Muscle layer of colon (tissue), 2 donors: ENCODE data around the gene KCNN3.

Experiments
- H3K27ac ChIP-seq: one replicate; pipeline ENCODE4 v1.7.0; 2013; ENCODE audit warnings: low read depth, mild to moderate bottlenecking, low read length, moderate library complexity
- H3K27me3 ChIP-seq, 2 donors: one replicate each; pipeline ENCODE4 v1.7.0; 2013; ENCODE audit warnings: low read length in 2 of 2, mild to moderate bottlenecking in 2 of 2; ENCODE audit not compliant: insufficient read depth in 2 of 2, control insufficient read depth in 1 of 2
- H3K36me3 ChIP-seq: one replicate; pipeline ENCODE4 v1.7.0; 2013; ENCODE audit warnings: mild to moderate bottlenecking, low read length; ENCODE audit not compliant: insufficient read depth
- H3K4me1 ChIP-seq: one replicate; pipeline ENCODE4 v1.7.0; 2013; ENCODE audit warnings: mild to moderate bottlenecking, low read length; ENCODE audit not compliant: insufficient read depth
- H3K4me3 ChIP-seq, 2 donors: one replicate each; pipeline ENCODE4 v1.7.0; 2013; ENCODE audit warnings: low read length in 2 of 2, low read depth in 1 of 2, mild to moderate bottlenecking in 1 of 2, moderate library complexity in 1 of 2
- H3K9ac ChIP-seq: one replicate; pipeline ENCODE4 v1.7.0; 2013; ENCODE audit warnings: low read length
- H3K9me3 ChIP-seq: one replicate; pipeline ENCODE4 v1.7.0; 2013; ENCODE audit warnings: mild to moderate bottlenecking, low read length
- donor health status: abdominal sarcoma.
- donor health status: Adenocarcinoma of cecum.

Gene KCNN3

GRCh38 chr1:154663471-154664060 is 206.5 kb downstream of the KCNN3 start:
- no peaks in the 10 kb centered on the region for H3K4me1 ChIP-seq
- no peak overlapping the region for H3K9ac ChIP-seq
- H3K36me3 ChIP-seq = no peaks in the 10 kb centered on the region
- no peak overlapping the region for H3K4me3 ChIP-seq
- no peak overlapping the region for H3K27ac ChIP-seq
- no peaks in the 10 kb centered on the region for H3K27me3 ChIP-seq
- no peaks in the 10 kb centered on the region for H3K9me3 ChIP-seq

GRCh38 chr1:154661110-154661509 is 209.0 kb downstream of the KCNN3 start:
- no peak overlapping the region for H3K9ac ChIP-seq
- H3K4me3 ChIP-seq = no peak overlapping the region
- no peaks in the 10 kb centered on the region for H3K27me3 ChIP-seq
- H3K9me3 ChIP-seq = no peaks in the 10 kb centered on the region
- H3K36me3 ChIP-seq = no peaks in the 10 kb centered on the region
- H3K27ac ChIP-seq = no peak overlapping the region
- H3K4me1 ChIP-seq = no peaks in the 10 kb centered on the region

- Histone ChIP-seq H3K9ac (no peak overlapping the region), H3K27me3 (no peaks in the 10 kb centered on the region), H3K9me3 (no peaks in the 10 kb centered on the region), H3K4me1 (no peaks in the 10 kb centered on the region), H3K27ac (no peak overlapping the region), H3K4me3 (no peak overlapping the region), H3K36me3 (no peaks in the 10 kb centered on the region)
These were observed 210.1 kb downstream of the KCNN3 start for GRCh38 chr1:154659823-154660592.

GRCh38 chr1:154657556-154657955 is 212.5 kb downstream of the KCNN3 start:
- H3K4me1 ChIP-seq = no peaks in the 10 kb centered on the region
- H3K36me3 ChIP-seq = no peaks in the 10 kb centered on the region
- H3K9ac ChIP-seq = no peak overlapping the region
- no peaks in the 10 kb centered on the region for H3K27me3 ChIP-seq
- no peak overlapping the region for H3K4me3 ChIP-seq
- H3K27ac ChIP-seq = no peak overlapping the region
- no peaks in the 10 kb centered on the region for H3K9me3 ChIP-seq

GRCh38 chr1:154652893-154653292 is 217.2 kb downstream of the KCNN3 start:
- Histone ChIP-seq H3K9ac (no peak overlapping the region), H3K4me3 (no peak overlapping the region), H3K4me1 (no peaks in the 10 kb centered on the region), H3K9me3 (no peaks in the 10 kb centered on the region), H3K27ac (no peak overlapping the region), H3K36me3 (no peaks in the 10 kb centered on the region), H3K27me3 (no peaks in the 10 kb centered on the region)
